Small intestine (tissue), 7 donors: Measurements from ENCODE around the gene TNXB. TPM values are rescaled to one million over a fixed set of nuclear protein-coding genes. Genes with fewer than 3 reads are reported as not detected.
A peak's percentile ranks its signal among the peaks of the same experiment; 100 is the strongest.

Experiments
- DNase-seq, 2 donors: peaks; one replicate each; pipeline versions ENCODE4 v3.0.0 to v3.0.0-alpha.2; 2013
- FAIRE-seq: peaks from 2 replicates; lab custom pipeline; 2012; peaks lifted over from hg19 to GRCh38; lab: Jason Lieb, UNC
- H3K27ac ChIP-seq, 3 donors: one replicate each; pipeline ENCODE4 v1.5.1; 2013; ENCODE audit warnings: low read length in 2 of 3, mild to moderate bottlenecking in 2 of 3, control low read depth in 1 of 3, inconsistent platforms in 1 of 3, low read depth in 1 of 3, moderate library complexity in 1 of 3
- H3K27me3 ChIP-seq, 3 donors: one replicate each; pipeline ENCODE4 v1.6.1; 2013; ENCODE audit warnings: low read length in 3 of 3, inconsistent platforms in 1 of 3; ENCODE audit not compliant: control insufficient read depth in 3 of 3, insufficient read depth in 3 of 3
- H3K36me3 ChIP-seq, 3 donors: one replicate each; pipeline ENCODE4 v1.6.1; 2013; ENCODE audit warnings: low read length in 3 of 3, inconsistent platforms in 1 of 3, low read depth in 1 of 3, mild to moderate bottlenecking in 1 of 3, moderate library complexity in 1 of 3; ENCODE audit not compliant: control insufficient read depth in 3 of 3, insufficient read depth in 2 of 3
- H3K4me1 ChIP-seq, 3 donors: one replicate each; pipeline ENCODE4 v1.6.1; 2013; ENCODE audit warnings: low read length in 2 of 3, inconsistent platforms in 1 of 3, low read depth in 1 of 3, mild to moderate bottlenecking in 1 of 3, moderate library complexity in 1 of 3; ENCODE audit not compliant: control insufficient read depth in 3 of 3, insufficient read depth in 2 of 3
- H3K4me3 ChIP-seq, 3 donors: one replicate each; pipeline ENCODE4 v1.5.1; 2013; ENCODE audit warnings: low read length in 3 of 3, control low read depth in 1 of 3, inconsistent platforms in 1 of 3, low read depth in 1 of 3, mild to moderate bottlenecking in 1 of 3, moderate library complexity in 1 of 3
- H3K9me3 ChIP-seq, 2 donors: one replicate each; pipeline ENCODE4 v1.6.1; 2013; ENCODE audit warnings: low read depth in 1 of 2, low read length in 1 of 2; ENCODE audit not compliant: control insufficient read depth in 2 of 2, insufficient read depth in 1 of 2
- WGBS, 3 donors: extraction: QIAGEN DNeasy Blood & Tissue Kit; methylation state at CpG; one replicate each; pipeline ENCODE4 v1.1.7; 2013; 5-methylcytosine and 5-hydroxymethylcytosine counted together
- polyA plus RNA-seq, 4 donors: library from polyadenylated mRNA; stranded (reverse) in 3 of 4; unstranded in 1 of 4; fragments of 200-250 nt in 3 of 4; fragments of 120-200 nt in 1 of 4; gene quantifications; one replicate each; pipeline versions ENCODE4 v1.2.1 to v1.2.3, GENCODE V29; 2013
- donor health status: healthy with polysubstance abuse.
- donor health status: control.
- donor health status: control.
- donor health status: Bipolar disorder and iron deficiency.
- donor health status: healthy.

The TNXB gene
- polyA plus RNA-seq, 4 donors = 1.8 to 38.7 (median 4.5) TPM

GRCh38 chr6:32083812-32084768 is 25.0 kb downstream of the TNXB start:
- H3K27me3 ChIP-seq = peaks cover 0 to 10% (median 0%) of the 10 kb centered on the region in 3 donors
- H3K36me3 ChIP-seq = peaks cover 0 to 30% (median 0%) of the 10 kb centered on the region in 3 donors
- no peak overlapping the region for H3K4me3 ChIP-seq
- FAIRE-seq = no peak
- no peaks in the 10 kb centered on the region for H3K9me3 ChIP-seq
- WGBS, 3 donors = 93 to 96% (median 93%) methylated on average over 22 of the region's 22 CpGs
- DNase-seq = no peak
- H3K27ac ChIP-seq = peak overlapping the region in 1 of 3 donors; percentile 48
- peaks cover 2 to 33% (median 3%) of the 10 kb centered on the region in 3 donors for H3K4me1 ChIP-seq

DNA sequence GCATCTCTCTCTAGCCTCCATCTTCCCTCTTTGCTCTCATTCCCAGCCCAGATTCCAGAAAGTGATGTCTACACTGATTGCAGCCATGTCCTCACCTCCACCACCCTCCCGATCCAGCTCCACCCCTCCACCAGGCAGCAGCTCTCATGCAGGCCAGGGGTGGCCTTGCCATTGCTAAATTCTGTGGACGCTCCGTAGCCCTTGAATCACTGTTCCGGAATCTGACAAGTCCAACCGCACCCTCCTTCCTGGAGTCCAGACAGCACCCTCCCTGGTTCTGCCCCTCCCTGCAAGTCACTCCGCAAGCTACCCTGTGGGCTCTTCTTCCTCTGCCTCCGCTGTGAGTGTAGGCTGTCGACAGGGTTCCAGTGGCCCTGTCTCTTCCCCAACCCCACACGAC is 26.2 kb downstream of the TNXB start:
- WGBS, 3 donors = 59 to 83% (median 79%) methylated on average over 9 of the region's 9 CpGs
- Histone ChIP-seq H3K4me1 (peaks cover 2 to 22% (median 3%) of the 10 kb centered on the region in 3 donors), H3K36me3 (peaks cover 0 to 34% (median 0%) of the 10 kb centered on the region in 3 donors), H3K27ac (peak overlapping the region in 1 of 3 donors; percentile 71), H3K27me3 (peaks cover 0 to 10% (median 0%) of the 10 kb centered on the region in 3 donors), H3K4me3 (no peak overlapping the region), H3K9me3 (no peaks in the 10 kb centered on the region)
- DNase-seq = peak in 1 of 2 donors; percentile 44
- no peak for FAIRE-seq

DNA sequence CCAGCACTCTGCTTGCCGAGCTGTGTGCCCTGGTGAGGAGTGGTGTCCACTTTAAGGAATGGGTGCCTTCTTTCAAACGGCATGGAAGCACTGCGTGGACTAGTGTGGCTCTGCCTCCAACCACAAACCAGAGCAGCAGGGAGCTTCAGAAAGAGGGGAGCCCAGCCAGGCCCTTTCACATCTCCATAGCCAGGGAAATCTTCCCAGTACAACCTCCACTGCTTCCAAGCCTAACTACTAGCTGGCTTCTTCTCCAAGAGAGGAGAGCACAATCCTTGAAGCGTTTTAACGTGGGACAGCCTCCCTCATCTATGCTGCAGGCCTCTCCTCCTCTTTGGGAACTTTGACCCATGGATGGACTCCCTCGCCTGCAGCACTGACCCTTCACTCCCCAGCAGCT is 26.7 kb downstream of the TNXB start:
- Histone ChIP-seq H3K9me3 (no peaks in the 10 kb centered on the region), H3K36me3 (peaks cover 0 to 34% (median 0%) of the 10 kb centered on the region in 3 donors), H3K27me3 (peaks cover 0 to 10% (median 0%) of the 10 kb centered on the region in 3 donors), H3K4me3 (no peak overlapping the region), H3K27ac (peak overlapping the region in 1 of 3 donors; percentile 71), H3K4me1 (peaks cover 2 to 20% (median 3%) of the 10 kb centered on the region in 3 donors)
- WGBS, 3 donors = 49 to 66% (median 60%) methylated on average over 6 of the region's 6 CpGs
- DNase-seq (no peak), FAIRE-seq (no peak)

DNA sequence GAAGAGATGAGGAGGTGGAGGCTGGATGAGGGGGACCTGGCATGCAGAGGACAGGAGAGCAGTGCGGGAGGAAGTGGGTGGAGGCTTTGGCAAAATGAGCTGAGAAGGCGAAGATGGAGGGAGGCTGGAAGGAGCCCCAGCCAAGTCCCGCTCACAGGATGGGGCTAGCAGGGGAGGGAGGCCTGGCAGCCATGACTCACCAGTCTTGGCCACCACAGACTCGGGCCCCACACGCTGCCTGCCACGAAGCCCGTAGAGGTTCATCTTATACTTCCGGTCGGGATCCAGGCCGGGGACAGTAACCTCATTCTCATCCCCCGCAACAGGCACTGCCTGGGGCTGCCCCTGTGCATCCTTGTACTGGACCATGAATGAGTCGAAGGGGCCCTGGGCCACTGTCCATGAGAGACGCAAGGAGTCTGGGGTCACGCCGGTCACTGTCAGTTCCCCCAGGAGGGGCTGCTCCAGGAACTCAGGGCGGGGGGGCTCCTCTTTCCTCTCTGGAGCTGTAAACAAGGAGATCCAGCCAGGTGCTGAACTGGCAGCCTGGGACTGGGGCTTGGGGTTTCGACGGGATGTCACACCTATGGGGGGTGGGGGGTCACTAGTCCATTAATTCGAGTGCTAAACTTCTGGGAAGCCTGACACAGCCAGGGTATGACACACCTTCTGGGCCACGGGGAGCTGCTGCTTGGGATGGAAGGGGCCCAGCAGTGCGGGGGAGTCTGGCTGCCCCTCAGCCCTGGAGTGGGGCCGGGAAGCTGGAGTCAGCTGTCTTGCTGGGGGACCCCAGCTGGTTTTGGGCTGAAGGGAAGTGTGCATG is 27.8 kb downstream of the TNXB start:
- Histone ChIP-seq H3K4me1 (peaks cover 0 to 10% (median 2%) of the 10 kb centered on the region in 3 donors), H3K27me3 (peaks cover 0 to 3% (median 0%) of the 10 kb centered on the region in 3 donors), H3K36me3 (peaks cover 0 to 37% (median 0%) of the 10 kb centered on the region in 3 donors), H3K9me3 (no peaks in the 10 kb centered on the region), H3K27ac (peak overlapping the region in 1 of 3 donors; percentile 71), H3K4me3 (no peak overlapping the region)
- no peak for FAIRE-seq
- DNase-seq = no peak
- 64 to 86% (median 75%) methylated on average over 22 of the region's 22 CpGs for WGBS, 3 donors

DNA sequence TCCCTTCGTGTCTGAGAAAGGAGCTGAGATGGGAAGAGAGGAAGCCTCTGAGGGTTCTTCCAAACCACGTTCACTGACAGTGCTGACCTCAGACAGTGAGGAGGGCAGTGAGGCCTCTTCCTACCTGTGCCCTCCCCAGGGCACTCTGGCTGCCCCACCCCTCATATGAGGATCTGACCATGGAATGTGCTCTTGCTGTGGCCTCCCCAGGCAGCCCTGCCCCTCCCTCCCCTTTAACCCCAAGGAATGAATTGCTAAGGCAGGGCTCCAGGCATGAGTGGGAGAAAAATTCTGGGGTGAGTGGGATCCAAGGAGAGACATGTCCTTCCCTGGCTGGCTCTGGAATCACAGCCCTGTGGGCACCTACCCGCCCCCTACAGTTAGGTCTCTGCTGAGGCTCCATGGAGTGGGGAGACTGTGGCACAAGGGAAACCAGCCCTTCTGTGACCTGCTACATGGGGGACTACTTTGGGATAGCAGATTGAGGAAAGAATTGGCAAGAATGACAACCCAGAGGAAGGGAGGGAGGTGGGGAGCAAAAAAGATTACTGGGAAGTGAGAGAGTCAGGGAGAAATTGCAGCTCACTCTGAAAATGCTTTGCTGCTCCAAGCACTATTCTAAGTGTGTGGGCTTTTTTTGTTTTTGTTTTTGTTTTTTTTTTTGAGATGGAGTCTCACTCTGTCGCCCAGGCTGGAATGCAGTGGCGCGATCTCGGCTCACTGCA is 29.4 kb downstream of the TNXB start:
- FAIRE-seq = no peak
- no peak overlapping the region for H3K4me3 ChIP-seq
- peaks cover 0 to 43% (median 0%) of the 10 kb centered on the region in 3 donors for H3K36me3 ChIP-seq
- no peaks in the 10 kb centered on the region for H3K9me3 ChIP-seq
- no peak for DNase-seq
- no peaks in the 10 kb centered on the region for H3K27me3 ChIP-seq
- no peaks in the 10 kb centered on the region for H3K4me1 ChIP-seq
- no peak overlapping the region for H3K27ac ChIP-seq
- 71 to 83% (median 75%) methylated on average over 6 to 7 of the region's 7 CpGs for WGBS, 3 donors

DNA sequence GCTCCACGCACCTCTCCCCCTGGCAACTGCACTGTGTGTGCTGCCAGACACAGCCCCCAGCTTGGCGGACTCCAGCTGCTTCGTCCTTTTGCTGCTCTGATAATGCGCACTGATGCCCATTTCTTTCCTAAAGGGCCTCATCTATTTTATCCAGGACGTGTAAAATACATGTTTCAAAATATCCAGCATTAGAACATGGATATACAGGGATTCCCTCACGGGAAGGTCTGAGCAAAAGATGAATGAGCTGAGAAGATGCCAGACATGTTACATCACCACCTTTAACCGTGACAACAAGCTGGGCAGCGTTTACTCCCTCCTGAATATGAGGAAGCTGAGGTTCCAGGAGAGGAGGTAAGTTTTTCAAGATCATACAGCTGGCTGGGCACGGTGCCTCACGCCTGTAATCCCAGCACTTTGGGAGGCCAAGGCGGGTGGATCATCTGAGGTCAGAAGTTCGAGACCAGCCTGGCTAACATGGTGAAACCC is 32.8 kb downstream of the TNXB start:
- Histone ChIP-seq H3K9me3 (no peaks in the 10 kb centered on the region), H3K36me3 (peaks cover 0 to 36% (median 0%) of the 10 kb centered on the region in 3 donors), H3K27me3 (no peaks in the 10 kb centered on the region), H3K4me1 (no peaks in the 10 kb centered on the region), H3K4me3 (no peak overlapping the region), H3K27ac (no peak overlapping the region)
- 60 to 66% (median 64%) methylated on average over 11 to 12 of the region's 12 CpGs for WGBS, 3 donors
- no peak for DNase-seq
- no peak for FAIRE-seq

- Histone ChIP-seq H3K27me3 (no peaks in the 10 kb centered on the region), H3K9me3 (no peaks in the 10 kb centered on the region), H3K4me3 (no peak overlapping the region), H3K36me3 (peaks cover 0 to 35% (median 0%) of the 10 kb centered on the region in 3 donors), H3K27ac (no peak overlapping the region), H3K4me1 (no peaks in the 10 kb centered on the region)
- FAIRE-seq = no peak
- DNase-seq = no peak
- WGBS, 3 donors = 76 to 87% (median 77%) methylated on average over 3 of the region's 3 CpGs
These were observed 33.4 kb downstream of the TNXB start for GRCh38 chr6:32075781-32076180.
